ENCODE data around the gene ULK4. TPM values are rescaled to one million over a fixed set of nuclear protein-coding genes. Genes with fewer than 3 reads are reported as not detected.

ULK4 gene
- polyA plus RNA-seq, 1 donor from 2014 or later: 7.2 TPM

DNA sequence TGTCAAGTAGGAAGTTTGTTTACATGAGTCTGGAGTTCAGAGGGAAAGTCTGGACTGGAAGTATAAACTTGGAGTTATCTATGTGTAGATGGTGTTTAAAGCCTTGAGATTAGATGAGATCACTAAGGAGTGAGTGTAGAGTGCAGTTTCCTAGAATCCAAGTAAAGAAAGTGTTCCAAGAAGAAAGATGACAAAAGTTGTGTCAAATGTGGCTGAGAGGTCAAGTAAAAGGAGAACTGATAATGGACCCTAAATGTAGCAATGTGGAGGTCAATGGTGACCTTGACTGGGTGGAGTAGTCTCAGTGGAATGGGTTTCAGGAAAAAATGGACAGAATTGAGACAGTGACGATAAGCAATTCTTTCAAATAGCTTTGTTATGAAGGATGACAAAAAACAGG, 39.9 kb upstream of the ULK4 start:
- H3K4me3 ChIP-seq (ENCODE audit: low read length): no peak overlapping the region
- TF ChIP-seq SMC3 (conservative IDR thresholded peaks at IDR 0.05; ENCODE audit: poor library complexity) (no peak), POLR2AphosphoS5 (IDR thresholded peaks at IDR 0.05) (no peak), MXI1 (conservative IDR thresholded peaks at IDR 0.05; ENCODE audit: poor library complexity, severe bottlenecking) (no peak), TAF1 (IDR thresholded peaks at IDR 0.05; ENCODE audit: low read depth) (no peak), EP300 (conservative IDR thresholded peaks at IDR 0.05; ENCODE audit: poor library complexity, severe bottlenecking) (no peak), EZH2 (IDR thresholded peaks at IDR 0.05; ENCODE audit: borderline replicate concordance, insufficient read depth, low read length, poor library complexity, severe bottlenecking) (no peak)
- TF ChIP-seq, protein P1, sequence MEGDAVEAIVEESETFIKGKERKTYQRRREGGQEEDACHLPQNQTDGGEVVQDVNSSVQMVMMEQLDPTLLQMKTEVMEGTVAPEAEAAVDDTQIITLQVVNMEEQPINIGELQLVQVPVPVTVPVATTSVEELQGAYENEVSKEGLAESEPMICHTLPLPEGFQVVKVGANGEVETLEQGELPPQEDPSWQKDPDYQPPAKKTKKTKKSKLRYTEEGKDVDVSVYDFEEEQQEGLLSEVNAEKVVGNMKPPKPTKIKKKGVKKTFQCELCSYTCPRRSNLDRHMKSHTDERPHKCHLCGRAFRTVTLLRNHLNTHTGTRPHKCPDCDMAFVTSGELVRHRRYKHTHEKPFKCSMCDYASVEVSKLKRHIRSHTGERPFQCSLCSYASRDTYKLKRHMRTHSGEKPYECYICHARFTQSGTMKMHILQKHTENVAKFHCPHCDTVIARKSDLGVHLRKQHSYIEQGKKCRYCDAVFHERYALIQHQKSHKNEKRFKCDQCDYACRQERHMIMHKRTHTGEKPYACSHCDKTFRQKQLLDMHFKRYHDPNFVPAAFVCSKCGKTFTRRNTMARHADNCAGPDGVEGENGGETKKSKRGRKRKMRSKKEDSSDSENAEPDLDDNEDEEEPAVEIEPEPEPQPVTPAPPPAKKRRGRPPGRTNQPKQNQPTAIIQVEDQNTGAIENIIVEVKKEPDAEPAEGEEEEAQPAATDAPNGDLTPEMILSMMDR (IDR thresholded peaks at IDR 0.05; ENCODE audit: poor library complexity, severe bottlenecking): no peak
- TF ChIP-seq, protein P2, sequence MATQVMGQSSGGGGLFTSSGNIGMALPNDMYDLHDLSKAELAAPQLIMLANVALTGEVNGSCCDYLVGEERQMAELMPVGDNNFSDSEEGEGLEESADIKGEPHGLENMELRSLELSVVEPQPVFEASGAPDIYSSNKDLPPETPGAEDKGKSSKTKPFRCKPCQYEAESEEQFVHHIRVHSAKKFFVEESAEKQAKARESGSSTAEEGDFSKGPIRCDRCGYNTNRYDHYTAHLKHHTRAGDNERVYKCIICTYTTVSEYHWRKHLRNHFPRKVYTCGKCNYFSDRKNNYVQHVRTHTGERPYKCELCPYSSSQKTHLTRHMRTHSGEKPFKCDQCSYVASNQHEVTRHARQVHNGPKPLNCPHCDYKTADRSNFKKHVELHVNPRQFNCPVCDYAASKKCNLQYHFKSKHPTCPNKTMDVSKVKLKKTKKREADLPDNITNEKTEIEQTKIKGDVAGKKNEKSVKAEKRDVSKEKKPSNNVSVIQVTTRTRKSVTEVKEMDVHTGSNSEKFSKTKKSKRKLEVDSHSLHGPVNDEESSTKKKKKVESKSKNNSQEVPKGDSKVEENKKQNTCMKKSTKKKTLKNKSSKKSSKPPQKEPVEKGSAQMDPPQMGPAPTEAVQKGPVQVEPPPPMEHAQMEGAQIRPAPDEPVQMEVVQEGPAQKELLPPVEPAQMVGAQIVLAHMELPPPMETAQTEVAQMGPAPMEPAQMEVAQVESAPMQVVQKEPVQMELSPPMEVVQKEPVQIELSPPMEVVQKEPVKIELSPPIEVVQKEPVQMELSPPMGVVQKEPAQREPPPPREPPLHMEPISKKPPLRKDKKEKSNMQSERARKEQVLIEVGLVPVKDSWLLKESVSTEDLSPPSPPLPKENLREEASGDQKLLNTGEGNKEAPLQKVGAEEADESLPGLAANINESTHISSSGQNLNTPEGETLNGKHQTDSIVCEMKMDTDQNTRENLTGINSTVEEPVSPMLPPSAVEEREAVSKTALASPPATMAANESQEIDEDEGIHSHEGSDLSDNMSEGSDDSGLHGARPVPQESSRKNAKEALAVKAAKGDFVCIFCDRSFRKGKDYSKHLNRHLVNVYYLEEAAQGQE (IDR thresholded peaks at IDR 0.05; ENCODE audit: borderline replicate concordance): no peak
- no peak overlapping the region for H3K9ac ChIP-seq (ENCODE audit: low read length)
- H3K79me2 ChIP-seq (replicated peaks; ENCODE audit: insufficient read depth, low read length): no peaks in the 10 kb centered on the region
- no peaks in the 10 kb centered on the region for H3K9me2 ChIP-seq (ENCODE audit: insufficient read depth, low read length)
- H2AFZ ChIP-seq (ENCODE audit: low read depth, low read length): no peak overlapping the region
- H3K36me3 ChIP-seq (ENCODE audit: insufficient read depth, low read length): no peaks in the 10 kb centered on the region
- no peaks in the 10 kb centered on the region for H3F3A ChIP-seq (ENCODE audit: insufficient read depth, low read length, poor library complexity, severe bottlenecking)
- H3K9me3 ChIP-seq (ENCODE audit: low read length): no peaks in the 10 kb centered on the region
- H3K4me2 ChIP-seq (ENCODE audit: low read length): no peak overlapping the region
- no peaks in the 10 kb centered on the region for H3K27me3 ChIP-seq (ENCODE audit: insufficient read depth, low read depth, low read length)
- no peak overlapping the region for H3K27ac ChIP-seq (ENCODE audit: low read length)
- no peaks in the 10 kb centered on the region for H4K20me1 ChIP-seq (ENCODE audit: insufficient read depth)

DNA sequence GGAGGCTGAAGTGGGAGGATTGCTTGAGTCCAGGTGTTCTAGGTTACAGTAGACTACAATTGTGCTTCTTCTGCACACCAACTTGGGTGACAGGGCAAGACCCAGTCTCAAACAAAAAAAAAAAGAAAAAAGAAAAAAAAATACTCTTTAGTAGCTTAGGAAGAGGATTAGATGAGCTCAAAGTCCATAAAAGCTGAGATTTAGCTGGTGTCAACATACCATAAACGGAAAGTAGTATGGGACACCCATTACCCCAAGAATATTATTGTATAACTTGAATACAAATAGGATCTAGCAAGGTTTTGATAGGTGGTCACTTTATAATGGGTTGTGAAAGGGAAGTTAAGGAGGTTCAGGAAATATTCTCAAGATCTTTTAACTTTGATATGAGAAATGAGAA, 38.0 kb upstream of the ULK4 start:
- Histone ChIP-seq H3K9me2 (ENCODE audit: insufficient read depth, low read length) (no peaks in the 10 kb centered on the region), H3K4me2 (ENCODE audit: low read length) (no peak overlapping the region), H3K27me3 (ENCODE audit: insufficient read depth, low read depth, low read length) (no peaks in the 10 kb centered on the region), H2AFZ (ENCODE audit: low read depth, low read length) (no peak overlapping the region), H3K9me3 (ENCODE audit: low read length) (no peaks in the 10 kb centered on the region), H3K79me2 (replicated peaks; ENCODE audit: insufficient read depth, low read length) (no peaks in the 10 kb centered on the region), H3K36me3 (ENCODE audit: insufficient read depth, low read length) (no peaks in the 10 kb centered on the region), H4K20me1 (ENCODE audit: insufficient read depth) (no peaks in the 10 kb centered on the region), H3K9ac (ENCODE audit: low read length) (no peak overlapping the region), H3K4me3 (ENCODE audit: low read length) (no peak overlapping the region), H3F3A (ENCODE audit: insufficient read depth, low read length, poor library complexity, severe bottlenecking) (no peaks in the 10 kb centered on the region), H3K27ac (ENCODE audit: low read length) (no peak overlapping the region)
- TF ChIP-seq TAF1 (IDR thresholded peaks at IDR 0.05; ENCODE audit: low read depth) (no peak), RAD21 (conservative IDR thresholded peaks at IDR 0.05) (no peak)
- TF ChIP-seq, protein P1 (IDR thresholded peaks at IDR 0.05; ENCODE audit: poor library complexity, severe bottlenecking): no peak

Measured in neural cell (in vitro differentiated cells).